Esophagus muscularis mucosa (tissue), 4 donors: ENCODE measurements around the gene SEMG2. TPM values are rescaled to one million over a fixed set of nuclear protein-coding genes. Genes with fewer than 3 reads are reported as not detected.

Source experiments
- DNase-seq: peaks from one replicate; pipeline ENCODE4 v3.0.0-alpha.2; 2017; ENCODE audit errors: extremely low spot score
- H3K27ac ChIP-seq, 4 donors: fragments of 200-600 bp; sonication (generic); replicated peaks in 1 of 4; 1 replicate in 3 of 4; 2 replicates in 1 of 4; pipeline ENCODE4 v1.5.1; 2016 to 2019; ENCODE audit warnings: mild to moderate bottlenecking in 1 of 4
- H3K27me3 ChIP-seq, 4 donors: fragments of 200-600 bp; sonication (generic); one replicate each; pipeline versions ENCODE4 v1.5.1 to v1.6.0; 2016 to 2019
- H3K36me3 ChIP-seq, 4 donors: fragments of 200-600 bp; sonication (generic); one replicate each; pipeline ENCODE4 v1.5.1; 2016 to 2019
- H3K4me1 ChIP-seq, 4 donors: fragments of 200-600 bp; sonication (generic); one replicate each; pipeline ENCODE4 v1.5.1; 2016 to 2019
- H3K4me3 ChIP-seq, 4 donors: fragments of 200-600 bp; sonication (generic); 1 replicate in 2 of 4; 2 replicates in 2 of 4; pipeline ENCODE4 v1.5.1; 2016 to 2019; ENCODE audit warnings: mild to moderate bottlenecking in 4 of 4, moderate library complexity in 1 of 4
- H3K9me3 ChIP-seq, 4 donors: fragments of 200-600 bp; sonication (generic); 1 replicate in 3 of 4; 2 replicates in 1 of 4; pipeline ENCODE4 v1.5.1; 2016 to 2019
- EP300 ChIP-seq: sonication (generic); formaldehyde crosslinking; IDR thresholded peaks from one replicate; pipeline ENCODE4 v1.6.1; 2017; ENCODE audit warnings: antibody characterized with exemption
- POLR2A ChIP-seq: fragments of 450-650 bp; IDR thresholded peaks from one replicate; pipeline ENCODE4 v1.6.1; 2017; ENCODE audit warnings: antibody characterized with exemption, moderate library complexity, mild to moderate bottlenecking, low read depth
- POLR2AphosphoS5 ChIP-seq, 2 donors: sonication (generic); formaldehyde crosslinking; IDR thresholded peaks; one replicate each; pipeline ENCODE4 v1.6.1; 2017; ENCODE audit warnings: antibody characterized with exemption in 2 of 2
- WGBS: methylation state at CpG from one replicate; pipeline ENCODE4 v1.1.5; 2018; 5-methylcytosine and 5-hydroxymethylcytosine counted together
- intact Hi-C: fragments of 100-400 bp; cut with DNase I; formaldehyde crosslinking; loops from one replicate; pipeline ENCODE4 v1.15.1; 2023
- total RNA-seq, 4 donors: library from RNA; depleted of rRNA; stranded (reverse); fragments of >200 nt; gene quantifications; one replicate each; pipeline versions ENCODE4 v1.1.0 to v1.2.1, GENCODE V29; 2016
- TF ChIP-seq, protein P1 (sequence below), 3 experiments: fragments of 200-600 bp in 2 of 3; fragments of 450-650 bp in 1 of 3; sonication (generic) in 2 of 3; IDR thresholded peaks; one replicate each; pipeline ENCODE4 v1.5.1; 2017 to 2019; ENCODE audit warnings: antibody characterized with exemption in 3 of 3, mild to moderate bottlenecking in 2 of 3, moderate library complexity in 1 of 3

The SEMG2 gene
- total RNA-seq, 4 donors from 2014 or later: not detected

DNA sequence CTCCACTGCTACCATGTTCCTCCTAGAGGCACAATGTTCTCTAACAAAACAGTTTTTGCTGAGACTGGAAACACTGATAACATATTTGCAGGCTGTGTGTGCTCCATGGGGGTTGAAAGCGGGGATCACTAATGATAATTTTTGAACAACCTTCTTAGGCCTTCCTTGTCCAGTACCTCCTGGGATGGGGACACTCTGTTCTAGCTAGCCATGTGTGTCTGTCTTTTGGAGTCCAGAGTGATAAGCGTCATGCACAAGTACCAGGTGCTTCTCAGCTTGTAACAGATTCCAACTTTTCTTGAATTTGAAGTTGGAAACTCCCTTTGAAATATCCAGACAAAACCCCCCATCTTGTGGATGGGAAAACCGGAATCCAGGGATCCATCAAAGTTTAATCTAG is 31.3 kb upstream of the SEMG2 start:
- Histone ChIP-seq H3K36me3 (no peaks in the 10 kb centered on the region), H3K27ac (no peak overlapping the region), H3K4me1 (no peaks in the 10 kb centered on the region), H3K4me3 (no peak overlapping the region), H3K9me3 (no peaks in the 10 kb centered on the region), H3K27me3 (no peaks in the 10 kb centered on the region)
- intact Hi-C loops: no loop called here
- DNase-seq: no peak
- TF ChIP-seq, protein P1, sequence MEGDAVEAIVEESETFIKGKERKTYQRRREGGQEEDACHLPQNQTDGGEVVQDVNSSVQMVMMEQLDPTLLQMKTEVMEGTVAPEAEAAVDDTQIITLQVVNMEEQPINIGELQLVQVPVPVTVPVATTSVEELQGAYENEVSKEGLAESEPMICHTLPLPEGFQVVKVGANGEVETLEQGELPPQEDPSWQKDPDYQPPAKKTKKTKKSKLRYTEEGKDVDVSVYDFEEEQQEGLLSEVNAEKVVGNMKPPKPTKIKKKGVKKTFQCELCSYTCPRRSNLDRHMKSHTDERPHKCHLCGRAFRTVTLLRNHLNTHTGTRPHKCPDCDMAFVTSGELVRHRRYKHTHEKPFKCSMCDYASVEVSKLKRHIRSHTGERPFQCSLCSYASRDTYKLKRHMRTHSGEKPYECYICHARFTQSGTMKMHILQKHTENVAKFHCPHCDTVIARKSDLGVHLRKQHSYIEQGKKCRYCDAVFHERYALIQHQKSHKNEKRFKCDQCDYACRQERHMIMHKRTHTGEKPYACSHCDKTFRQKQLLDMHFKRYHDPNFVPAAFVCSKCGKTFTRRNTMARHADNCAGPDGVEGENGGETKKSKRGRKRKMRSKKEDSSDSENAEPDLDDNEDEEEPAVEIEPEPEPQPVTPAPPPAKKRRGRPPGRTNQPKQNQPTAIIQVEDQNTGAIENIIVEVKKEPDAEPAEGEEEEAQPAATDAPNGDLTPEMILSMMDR (IDR thresholded peaks at IDR 0.05): no peak
- no peak for TF ChIP-seq EP300
- no peak for TF ChIP-seq POLR2A
- TF ChIP-seq POLR2AphosphoS5 (IDR thresholded peaks at IDR 0.05): no peak
- WGBS: 82% methylated on average over 3 of the region's 3 CpGs

GRCh38 chr20:45191926-45192325 is 29.2 kb upstream of the SEMG2 start:
- no peak overlapping the region for H3K4me3 ChIP-seq
- TF ChIP-seq POLR2A: no peak
- TF ChIP-seq POLR2AphosphoS5 (IDR thresholded peaks at IDR 0.05): no peak
- no peak for TF ChIP-seq EP300
- TF ChIP-seq, protein P1 (IDR thresholded peaks at IDR 0.05): no peak

GRCh38 chr20:45193331-45193730 is 27.8 kb upstream of the SEMG2 start:
- Histone ChIP-seq H3K36me3 (no peaks in the 10 kb centered on the region), H3K27me3 (no peaks in the 10 kb centered on the region), H3K27ac (no peak overlapping the region), H3K9me3 (no peaks in the 10 kb centered on the region), H3K4me1 (no peaks in the 10 kb centered on the region), H3K4me3 (no peak overlapping the region)
- DNase-seq: no peak
- WGBS: 85% methylated on average over 2 of the region's 2 CpGs
- intact Hi-C loops: no loop called here
- no peak for TF ChIP-seq POLR2A

More at GRCh38 chr20:45191926-45192325, 29.2 kb upstream of the SEMG2 start:
- Histone ChIP-seq H3K27ac (no peak overlapping the region), H3K4me1 (no peaks in the 10 kb centered on the region), H3K36me3 (no peaks in the 10 kb centered on the region), H3K9me3 (no peaks in the 10 kb centered on the region), H3K27me3 (no peaks in the 10 kb centered on the region)
- WGBS: 93% methylated on average over 3 of the region's 3 CpGs
- DNase-seq: no peak
- intact Hi-C loops: no loop called here

DNA sequence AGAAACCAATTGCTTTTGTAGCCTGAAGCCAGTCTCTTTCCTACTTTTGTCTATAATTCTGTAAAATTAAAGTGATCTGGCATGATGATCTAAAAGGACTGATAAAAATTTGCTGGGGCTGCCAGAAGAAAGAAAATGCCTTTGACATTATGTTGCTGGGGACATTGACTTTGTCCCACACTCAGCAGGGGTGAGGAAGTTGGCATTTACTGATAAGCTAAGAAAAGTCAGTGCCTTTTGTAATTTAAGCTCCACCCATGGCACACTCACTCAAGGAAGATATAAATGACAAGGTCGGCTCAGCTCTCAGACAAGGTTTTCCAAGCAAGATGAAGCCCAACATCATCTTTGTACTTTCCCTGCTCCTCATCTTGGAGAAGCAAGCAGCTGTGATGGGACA is 14.4 kb upstream of the SEMG2 start, which contains the start of gene SEMG1:
Gene SEMG1 (plus strand): TSS at position 309 of the 400 bp plus-strand sequence. CDS start 21 bp downstream, at position 330.
- DNase-seq: no peak
- Histone ChIP-seq H3K27ac (no peak within 1 kb of the TSS), H3K4me1 (no peaks in the 10 kb centered on the region), H3K4me3 (no peak within 1 kb of the TSS), H3K27me3 (peaks cover 0 to 13% (median 0%) of the 10 kb centered on the region in 4 donors), H3K36me3 (no peaks in the 10 kb centered on the region), H3K9me3 (peaks cover 0 to 15% (median 11%) of the 10 kb centered on the region in 4 donors)
- intact Hi-C loops: no loop called here
- TF ChIP-seq POLR2A (no peak), EP300 (no peak), POLR2AphosphoS5 (IDR thresholded peaks at IDR 0.05) (no peak)
- TF ChIP-seq, protein P1 (IDR thresholded peaks at IDR 0.05): no peak
- 36% methylated on average over 1 of the region's 1 CpG for WGBS

DNA sequence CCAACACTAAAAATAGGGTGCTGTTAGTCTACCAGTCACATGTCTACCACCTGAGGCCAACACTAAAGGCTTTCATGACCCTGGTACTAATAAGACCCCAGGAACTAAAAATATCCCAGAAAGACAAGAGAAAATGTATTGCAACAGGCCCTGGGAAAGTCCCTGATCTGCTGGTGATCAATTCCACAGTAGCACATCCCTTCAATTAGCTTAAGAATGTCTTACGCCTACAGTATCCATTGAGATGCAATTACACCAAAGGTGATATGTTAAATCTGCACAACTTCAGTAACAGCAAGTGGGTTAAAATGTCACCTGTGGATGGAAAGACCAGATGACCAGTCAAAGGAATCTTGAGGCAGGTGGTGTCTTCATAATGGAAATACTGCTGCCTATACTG is 11.2 kb upstream of the SEMG2 start:
- Histone ChIP-seq H3K36me3 (no peaks in the 10 kb centered on the region), H3K27ac (no peak overlapping the region), H3K9me3 (no peaks in the 10 kb centered on the region), H3K27me3 (peaks cover 0 to 13% (median 0%) of the 10 kb centered on the region in 4 donors), H3K4me3 (no peak overlapping the region), H3K4me1 (no peaks in the 10 kb centered on the region)
- 100% methylated on average over 1 of the region's 1 CpG for WGBS
- no peak for DNase-seq
- TF ChIP-seq POLR2AphosphoS5 (IDR thresholded peaks at IDR 0.05): no peak
- TF ChIP-seq, protein P1 (IDR thresholded peaks at IDR 0.05): no peak
- TF ChIP-seq POLR2A: no peak
- no peak for TF ChIP-seq EP300
- intact Hi-C loops: no loop called here
